ENCODE results near the gene FHIP1A. TPM values are rescaled to one million over a fixed set of nuclear protein-coding genes. Genes with fewer than 3 reads are reported as not detected.

FHIP1A gene
- total RNA-seq, 1 experiment from 2014 or later = 24.9 TPM

- Mint-ChIP-seq H3K36me3 (ENCODE audit: insufficient read depth in 1 of 3, low read depth in 3 of 3) (no peaks in the 10 kb centered on the region; a peak in 1 of 7 replicates), H3K27ac (no peak overlapping the region), H3K4me3 (no peak overlapping the region), H3K9me3 (no peaks in the 10 kb centered on the region), H3K4me1 (peaks cover 5 to 10% of the 10 kb centered on the region in 2 experiments; a peak in 3 of 4 replicates), H3K27me3 (ENCODE audit: low read depth) (no peaks in the 10 kb centered on the region)
- Histone ChIP-seq H3K23me2 (ENCODE audit: insufficient read length, low read depth, low read length, poor library complexity, severe bottlenecking) (no peaks in the 10 kb centered on the region), H3K27me3 (ENCODE audit: insufficient read depth, low read length) (no peaks in the 10 kb centered on the region), H3K23ac (ENCODE audit: insufficient read length, low read depth, low read length) (no peak overlapping the region), H2BK12ac (ENCODE audit: insufficient read length, low read depth, low read length) (no peak overlapping the region), H4K91ac (ENCODE audit: insufficient read length, low read depth, low read length) (no peak overlapping the region), H2AFZ (ENCODE audit: low read length) (no peak overlapping the region), H3K9ac (ENCODE audit: extremely low read depth, insufficient read length, low read length) (no peak overlapping the region), H2BK5ac (ENCODE audit: insufficient read length, low read length) (no peak overlapping the region), H4K20me1 (ENCODE audit: control insufficient read depth, insufficient read depth, insufficient read length) (peaks cover 2% of the 10 kb centered on the region), H3K4me1 (ENCODE audit: insufficient read depth, low read length) (no peaks in the 10 kb centered on the region), H3K56ac (ENCODE audit: insufficient read length, low read depth, low read length) (no peak overlapping the region), H3K79me1 (ENCODE audit: insufficient read depth, low read depth, low read length, poor library complexity, severe bottlenecking) (no peaks in the 10 kb centered on the region), H4K8ac (replicated peaks; ENCODE audit: insufficient read length, low read depth, low read length) (no peak overlapping the region), H3K14ac (ENCODE audit: insufficient read depth, low read length) (no peak overlapping the region), H2AK5ac (ENCODE audit: insufficient read length, low read length) (no peak overlapping the region), H3K4me2 (ENCODE audit: insufficient read depth, insufficient read length, low read length) (no peak overlapping the region), H2BK15ac (ENCODE audit: low read depth, low read length) (no peak overlapping the region), H3K27ac (ENCODE audit: insufficient read length, low read depth, low read length) (no peak overlapping the region), H2BK120ac (ENCODE audit: low read depth, low read length, poor library complexity, severe bottlenecking) (no peak overlapping the region), H4K5ac (ENCODE audit: insufficient read length, low read depth, low read length) (no peak overlapping the region), H3K9me3 (ENCODE audit: control insufficient read depth, low read depth, low read length) (no peaks in the 10 kb centered on the region), H3K18ac (ENCODE audit: insufficient read length, low read depth, low read length) (no peak overlapping the region), H2BK20ac (ENCODE audit: low read depth, low read length, poor library complexity, severe bottlenecking) (no peak overlapping the region), H3T11ph (ENCODE audit: low read length) (no peak overlapping the region), H3K79me2 (ENCODE audit: insufficient read depth, low read length) (no peaks in the 10 kb centered on the region), H3K4ac (ENCODE audit: low read depth, low read length) (no peak overlapping the region)
- no CpG with 5 or more reads among the region's 4 CpGs for WGBS (ENCODE audit: extremely low coverage, insufficient read length, low lambda C conversion rate)
- DNase-seq = no peak
- TF ChIP-seq, protein P1, sequence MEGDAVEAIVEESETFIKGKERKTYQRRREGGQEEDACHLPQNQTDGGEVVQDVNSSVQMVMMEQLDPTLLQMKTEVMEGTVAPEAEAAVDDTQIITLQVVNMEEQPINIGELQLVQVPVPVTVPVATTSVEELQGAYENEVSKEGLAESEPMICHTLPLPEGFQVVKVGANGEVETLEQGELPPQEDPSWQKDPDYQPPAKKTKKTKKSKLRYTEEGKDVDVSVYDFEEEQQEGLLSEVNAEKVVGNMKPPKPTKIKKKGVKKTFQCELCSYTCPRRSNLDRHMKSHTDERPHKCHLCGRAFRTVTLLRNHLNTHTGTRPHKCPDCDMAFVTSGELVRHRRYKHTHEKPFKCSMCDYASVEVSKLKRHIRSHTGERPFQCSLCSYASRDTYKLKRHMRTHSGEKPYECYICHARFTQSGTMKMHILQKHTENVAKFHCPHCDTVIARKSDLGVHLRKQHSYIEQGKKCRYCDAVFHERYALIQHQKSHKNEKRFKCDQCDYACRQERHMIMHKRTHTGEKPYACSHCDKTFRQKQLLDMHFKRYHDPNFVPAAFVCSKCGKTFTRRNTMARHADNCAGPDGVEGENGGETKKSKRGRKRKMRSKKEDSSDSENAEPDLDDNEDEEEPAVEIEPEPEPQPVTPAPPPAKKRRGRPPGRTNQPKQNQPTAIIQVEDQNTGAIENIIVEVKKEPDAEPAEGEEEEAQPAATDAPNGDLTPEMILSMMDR (conservative IDR thresholded peaks at IDR 0.05) = no peak
Measured at GRCh38 chr4:151359576-151359975, 49.4 kb upstream of the FHIP1A start.

Measured in H9 (cell line).